KBM-7 (cell line): ENCODE measurements around the gene NXPH4.

Experiments used
- DNase-seq: peaks from one replicate; pipeline ENCODE4 v3.0.0-alpha.2; 2015
- in situ Hi-C: fragments of 300-500 bp; cut with MboI; formaldehyde crosslinking; loops from 2 replicates; pipeline ENCODE4 v1.14.3; 2020; ENCODE audit warnings: low sequenced_read_pairs, low pct_unique_long_range_greater_than_20kb, mixed read lengths

Gene NXPH4

GRCh38 chr12:57200497-57200896 is 16.1 kb upstream of the NXPH4 start:
- in situ Hi-C loops: no loop called here
- no peak for DNase-seq

- in situ Hi-C loops: no loop called here
- DNase-seq: no peak
Observed at GRCh38 chr12:57201219-57201618, 15.4 kb upstream of the NXPH4 start.

- in situ Hi-C loops: no loop called here
- no peak for DNase-seq
Observed at GRCh38 chr12:57201631-57202030, 15.0 kb upstream of the NXPH4 start.

DNA sequence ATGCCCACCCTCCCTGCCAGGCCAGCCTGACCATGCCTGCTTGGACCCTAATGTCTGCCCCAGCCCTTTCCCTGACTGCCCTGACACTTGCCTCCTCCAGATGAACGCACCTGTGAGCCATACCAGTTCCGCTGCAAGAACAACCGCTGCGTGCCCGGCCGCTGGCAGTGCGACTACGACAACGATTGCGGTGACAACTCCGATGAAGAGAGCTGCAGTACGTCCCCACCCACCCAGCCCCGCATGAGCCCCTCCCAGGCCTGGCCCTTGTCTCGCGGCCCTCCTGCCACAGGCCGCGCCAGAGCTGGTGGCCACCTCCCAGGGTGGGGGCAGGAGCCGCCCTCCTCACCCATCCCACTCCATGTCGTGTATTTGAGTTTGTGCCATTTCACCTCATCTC is 14.3 kb upstream of the NXPH4 start:
- no peak for DNase-seq
- in situ Hi-C loops: no loop called here

- no peak for DNase-seq
- in situ Hi-C loops: no loop called here
Observed at GRCh38 chr12:57203201-57203600, 13.4 kb upstream of the NXPH4 start.

GRCh38 chr12:57203791-57204190 is 12.8 kb upstream of the NXPH4 start:
- in situ Hi-C loops: no loop called here
- no peak for DNase-seq

DNA sequence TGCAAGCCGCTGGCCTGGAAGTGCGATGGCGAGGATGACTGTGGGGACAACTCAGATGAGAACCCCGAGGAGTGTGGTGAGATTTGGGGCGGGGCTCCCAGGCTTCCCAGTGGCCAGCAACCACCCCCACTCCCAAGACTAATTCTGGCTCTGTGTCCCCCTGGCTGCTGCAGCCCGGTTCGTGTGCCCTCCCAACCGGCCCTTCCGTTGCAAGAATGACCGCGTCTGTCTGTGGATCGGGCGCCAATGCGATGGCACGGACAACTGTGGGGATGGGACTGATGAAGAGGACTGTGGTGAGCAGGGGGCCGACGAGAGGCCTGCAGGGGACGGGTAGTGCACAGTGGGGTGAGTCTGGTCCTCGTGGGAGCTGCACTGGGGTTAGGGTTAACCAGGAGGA is 12.1 kb upstream of the NXPH4 start:
- in situ Hi-C loops: no loop called here
- DNase-seq: no peak

- in situ Hi-C loops: no loop called here
- DNase-seq: no peak
Observed at GRCh38 chr12:57205186-57205585, 11.4 kb upstream of the NXPH4 start.

DNA sequence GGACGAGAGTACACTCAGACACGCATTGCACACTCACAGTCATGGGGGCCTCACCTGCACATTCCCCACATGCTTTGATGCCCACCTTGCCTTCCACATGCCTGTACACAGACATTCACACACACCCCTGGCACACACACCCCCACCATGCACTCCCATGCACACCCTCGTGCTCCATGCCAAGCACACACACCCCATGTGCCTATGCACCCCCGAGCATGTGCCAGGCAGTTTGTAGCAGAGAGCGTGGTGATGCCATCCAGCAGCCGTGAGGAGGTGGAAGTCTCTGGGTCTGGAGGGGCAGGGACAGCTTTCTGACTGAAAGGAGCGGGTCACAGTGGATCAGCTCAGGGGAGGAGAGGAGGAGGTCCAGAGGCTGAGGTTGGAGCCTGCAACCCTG is 10.7 kb upstream of the NXPH4 start:
- in situ Hi-C loops: no loop called here
- no peak for DNase-seq

- in situ Hi-C loops: no loop called here
- no peak for DNase-seq
Observed at GRCh38 chr12:57207731-57208630, 8.6 kb upstream of the NXPH4 start.

DNA sequence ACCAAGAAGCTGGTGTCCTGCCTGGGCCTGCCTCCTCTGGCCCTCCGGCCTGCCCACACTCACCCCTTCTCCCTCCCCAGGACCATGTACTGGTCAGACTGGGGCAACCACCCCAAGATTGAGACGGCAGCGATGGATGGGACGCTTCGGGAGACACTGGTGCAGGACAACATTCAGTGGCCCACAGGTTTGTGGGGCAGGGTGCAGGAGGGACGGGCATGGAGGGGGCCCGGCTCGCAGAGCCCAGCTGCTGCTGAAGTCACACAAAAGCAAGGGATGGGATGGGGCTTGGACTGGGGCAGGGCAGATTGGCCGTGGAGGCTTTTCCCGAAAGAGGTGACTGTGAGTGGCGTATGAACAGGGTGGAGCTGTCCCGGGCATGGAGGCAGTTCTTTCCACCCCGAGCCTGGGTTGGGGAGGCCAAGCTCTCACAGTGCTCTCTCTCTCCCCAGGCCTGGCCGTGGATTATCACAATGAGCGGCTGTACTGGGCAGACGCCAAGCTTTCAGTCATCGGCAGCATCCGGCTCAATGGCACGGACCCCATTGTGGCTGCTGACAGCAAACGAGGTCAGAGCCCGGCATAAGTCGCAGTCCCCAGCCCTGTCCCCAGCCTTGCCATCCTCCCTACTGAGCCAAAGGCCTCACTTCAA is 7.8 kb upstream of the NXPH4 start:
- DNase-seq: no peak
- in situ Hi-C loops: no loop called here

GRCh38 chr12:57209916-57210315 is 6.7 kb upstream of the NXPH4 start:
- no peak for DNase-seq
- in situ Hi-C loops: no loop called here

GRCh38 chr12:57210461-57210860 is 6.1 kb upstream of the NXPH4 start:
- in situ Hi-C loops: no loop called here
- DNase-seq: no peak

DNA sequence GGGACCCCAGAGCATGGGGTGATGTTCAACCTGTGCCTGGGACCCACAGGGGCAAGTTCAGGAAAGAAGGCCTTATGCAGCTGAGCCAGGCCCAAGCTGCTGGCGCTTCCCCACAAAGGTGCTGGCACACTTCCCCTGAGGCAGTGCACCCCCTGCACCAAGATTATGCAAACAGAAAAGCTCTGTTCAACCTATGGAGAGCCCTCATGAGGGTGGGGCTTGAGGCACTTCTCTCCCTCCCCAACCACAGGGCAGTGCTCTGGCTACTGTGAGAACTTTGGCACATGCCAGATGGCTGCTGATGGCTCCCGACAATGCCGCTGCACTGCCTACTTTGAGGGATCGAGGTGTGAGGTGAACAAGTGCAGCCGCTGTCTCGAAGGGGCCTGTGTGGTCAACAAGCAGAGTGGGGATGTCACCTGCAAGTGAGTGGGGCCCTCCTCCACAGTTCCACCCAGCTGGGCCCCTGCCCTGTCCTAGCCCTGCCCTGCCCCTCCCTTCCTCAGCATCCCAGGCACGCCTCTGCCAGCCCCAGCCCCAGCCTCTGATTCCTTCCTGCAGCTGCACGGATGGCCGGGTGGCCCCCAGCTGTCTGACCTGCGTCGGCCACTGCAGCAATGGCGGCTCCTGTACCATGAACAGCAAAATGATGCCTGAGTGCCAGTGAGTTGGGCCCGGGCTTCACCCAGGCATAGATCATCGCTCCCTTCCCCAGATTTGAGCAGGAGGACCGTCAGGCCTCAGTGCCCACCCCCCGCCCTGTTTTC is 5.5 kb upstream of the NXPH4 start:
- no peak for DNase-seq

GRCh38 chr12:57211791-57212700 is 4.5 kb upstream of the NXPH4 start:
- DNase-seq: no peak
- in situ Hi-C loops: no loop called here

More for the DNA sequence above, 5.5 kb upstream of the NXPH4 start:
- in situ Hi-C loops: no loop called here

DNA sequence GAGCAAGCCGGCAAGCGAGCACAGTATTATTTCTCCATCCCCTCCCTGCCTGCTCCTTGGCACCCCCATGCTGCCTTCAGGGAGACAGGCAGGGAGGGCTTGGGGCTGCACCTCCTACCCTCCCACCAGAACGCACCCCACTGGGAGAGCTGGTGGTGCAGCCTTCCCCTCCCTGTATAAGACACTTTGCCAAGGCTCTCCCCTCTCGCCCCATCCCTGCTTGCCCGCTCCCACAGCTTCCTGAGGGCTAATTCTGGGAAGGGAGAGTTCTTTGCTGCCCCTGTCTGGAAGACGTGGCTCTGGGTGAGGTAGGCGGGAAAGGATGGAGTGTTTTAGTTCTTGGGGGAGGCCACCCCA is 3.9 kb upstream of the NXPH4 start:
- no peak for DNase-seq
- in situ Hi-C loops: no loop called here

GRCh38 chr12:57213058-57213715 is 3.4 kb upstream of the NXPH4 start:
- peak; percentile 92 for DNase-seq
- in situ Hi-C loops: no loop called here

DNA sequence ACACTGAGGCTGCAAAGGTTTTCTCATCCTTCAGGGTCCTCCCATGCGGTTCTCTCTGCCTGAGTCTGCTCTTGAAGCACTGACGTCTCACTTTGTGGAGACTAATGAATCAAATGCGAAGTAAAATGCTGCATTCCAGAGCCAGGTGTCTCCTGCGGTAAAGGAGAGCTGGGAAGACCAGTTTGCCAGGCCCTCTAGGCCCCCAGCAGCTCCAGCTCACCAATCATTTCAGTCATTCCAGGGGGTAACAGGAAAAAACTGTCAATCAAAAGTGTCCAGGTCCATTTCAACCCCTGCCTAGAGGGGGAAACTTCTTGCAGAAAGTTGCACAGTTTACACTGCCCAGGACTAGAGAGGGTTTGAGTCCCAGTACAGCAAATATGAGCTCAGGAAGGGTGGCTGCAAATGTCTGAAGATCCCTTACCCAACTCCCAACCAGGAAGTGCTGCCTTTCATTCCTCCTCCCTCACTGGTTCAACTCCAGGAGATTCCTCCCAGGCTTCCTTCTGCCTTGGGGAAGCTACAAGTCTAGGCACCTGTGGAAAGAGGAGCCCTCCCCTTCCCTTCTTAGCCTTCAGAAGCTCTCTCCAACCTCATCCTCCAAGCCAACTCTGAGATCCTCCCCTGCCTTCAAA is 2.7 kb upstream of the NXPH4 start:
- in situ Hi-C loops: no loop called here
- no peak for DNase-seq
